MCF 10A (cell line): ENCODE measurements around the gene FBXW7. TPM values are rescaled to one million over a fixed set of nuclear protein-coding genes. Genes with fewer than 3 reads are reported as not detected.

Experiments used
- BruUV-seq: library from RNA; stranded (reverse); fragments of 400-500 nt; replicated peaks from 2 replicates; lab custom pipeline; 2021; lab: Mats Ljungman, UMichigan
- CTCF ChIA-PET: fragments of 300-600 bp; sonication (Branson Sonifier 250); formaldehyde crosslinking; extraction: SDS; loops from one replicate; lab custom pipeline; 2021; ENCODE audit warnings: antibody characterized with exemption, inconsistent platforms; lab: Yijun Ruan, JAX
- POLR2A ChIA-PET: fragments of 300-600, 350-650 bp; sonication (Branson Sonifier 250); formaldehyde crosslinking; extraction: SDS; loops from one replicate; lab custom pipeline; 2020; ENCODE audit warnings: antibody characterized with exemption, inconsistent platforms; lab: Yijun Ruan, JAX
- DNase-seq: peaks from one replicate; pipeline ENCODE4 v3.0.0-alpha.2; 2018; ENCODE audit not compliant: unreplicated experiment
- H3K27ac Mint-ChIP-seq: one replicate; pipeline ENCODE4 v1.8.0; 2022; ENCODE audit warnings: mild to moderate bottlenecking, low read depth, mixed read lengths; ENCODE audit not compliant: unreplicated experiment
- H3K27me3 Mint-ChIP-seq: one replicate; pipeline ENCODE4 v1.8.0; 2022; ENCODE audit warnings: mixed read lengths; ENCODE audit not compliant: insufficient read depth, unreplicated experiment
- H3K36me3 Mint-ChIP-seq: one replicate; pipeline ENCODE4 v1.8.0; 2022; ENCODE audit warnings: mild to moderate bottlenecking, moderate library complexity, mixed read lengths; ENCODE audit not compliant: insufficient read depth, unreplicated experiment
- H3K4me1 Mint-ChIP-seq: one replicate; pipeline ENCODE4 v1.8.0; 2022; ENCODE audit warnings: mixed read lengths; ENCODE audit not compliant: insufficient read depth, unreplicated experiment
- H3K4me3 Mint-ChIP-seq: one replicate; pipeline ENCODE4 v1.8.0; 2022; ENCODE audit warnings: mild to moderate bottlenecking, moderate library complexity, mixed read lengths; ENCODE audit not compliant: unreplicated experiment
- H3K9me3 Mint-ChIP-seq: one replicate; pipeline ENCODE4 v1.8.0; 2022; ENCODE audit warnings: mixed read lengths; ENCODE audit not compliant: unreplicated experiment
- intact Hi-C: fragments of 100-400 bp; cut with micrococcal nuclease; formaldehyde crosslinking; loops from 2 replicates; pipeline ENCODE4 v1.14.1; 2022
- total RNA-seq: library from RNA; stranded (reverse); gene quantifications from 2 replicates; pipeline ENCODE4 v1.2.3, GENCODE V29; 2022
- TF ChIP-seq, protein P1 (sequence below): fragments of 200-600 bp; IDR thresholded peaks from one replicate; pipeline ENCODE4 v1.8.0; 2022; ENCODE audit warnings: antibody characterized with exemption, mild to moderate bottlenecking; ENCODE audit not compliant: unreplicated experiment

FBXW7 gene
- total RNA-seq, 1 experiment from 2014 or later: 40.2 TPM

DNA sequence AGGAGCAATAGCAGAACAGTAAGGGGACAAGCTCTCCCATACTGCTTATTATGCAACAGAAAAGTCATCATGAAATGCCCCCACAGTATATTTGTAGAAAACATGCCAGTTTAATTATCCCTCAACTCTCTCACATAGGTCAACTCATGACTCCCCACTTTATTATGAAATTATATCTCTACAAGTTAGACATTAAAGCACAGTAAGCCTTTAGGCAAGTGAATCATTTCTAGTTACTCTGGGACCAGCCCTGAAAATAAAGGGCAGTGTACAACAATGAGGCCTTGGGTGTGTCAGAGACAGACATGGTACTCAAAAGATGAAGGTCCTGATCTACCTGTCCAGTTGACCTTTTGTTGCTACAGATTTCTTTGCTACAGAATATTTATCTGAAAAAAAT is 191.9 kb downstream of the FBXW7 start:
- ChIA-PET CTCF (interaction anchor here (0.6 kb wide), 2 partner anchors 65 to 66 kb away, joined by 3 to 4 read pairs; no protein-coding TSS in a partner anchor), POLR2A (interaction anchor here (2.5 kb wide), 1 partner anchor 9 kb away, joined by 9 read pairs; no protein-coding TSS in a partner anchor)
- TF ChIP-seq, protein P1, sequence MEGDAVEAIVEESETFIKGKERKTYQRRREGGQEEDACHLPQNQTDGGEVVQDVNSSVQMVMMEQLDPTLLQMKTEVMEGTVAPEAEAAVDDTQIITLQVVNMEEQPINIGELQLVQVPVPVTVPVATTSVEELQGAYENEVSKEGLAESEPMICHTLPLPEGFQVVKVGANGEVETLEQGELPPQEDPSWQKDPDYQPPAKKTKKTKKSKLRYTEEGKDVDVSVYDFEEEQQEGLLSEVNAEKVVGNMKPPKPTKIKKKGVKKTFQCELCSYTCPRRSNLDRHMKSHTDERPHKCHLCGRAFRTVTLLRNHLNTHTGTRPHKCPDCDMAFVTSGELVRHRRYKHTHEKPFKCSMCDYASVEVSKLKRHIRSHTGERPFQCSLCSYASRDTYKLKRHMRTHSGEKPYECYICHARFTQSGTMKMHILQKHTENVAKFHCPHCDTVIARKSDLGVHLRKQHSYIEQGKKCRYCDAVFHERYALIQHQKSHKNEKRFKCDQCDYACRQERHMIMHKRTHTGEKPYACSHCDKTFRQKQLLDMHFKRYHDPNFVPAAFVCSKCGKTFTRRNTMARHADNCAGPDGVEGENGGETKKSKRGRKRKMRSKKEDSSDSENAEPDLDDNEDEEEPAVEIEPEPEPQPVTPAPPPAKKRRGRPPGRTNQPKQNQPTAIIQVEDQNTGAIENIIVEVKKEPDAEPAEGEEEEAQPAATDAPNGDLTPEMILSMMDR: no peak
- Mint-ChIP-seq H3K4me1 (peaks cover 24% of the 10 kb centered on the region), H3K4me3 (no peak overlapping the region), H3K27me3 (no peaks in the 10 kb centered on the region), H3K9me3 (no peaks in the 10 kb centered on the region), H3K27ac (no peak overlapping the region), H3K36me3 (peaks cover 67% of the 10 kb centered on the region)
- DNase-seq: peak; percentile 27
- no TSS peak for BruUV-seq
- intact Hi-C loops: no loop called here

DNA sequence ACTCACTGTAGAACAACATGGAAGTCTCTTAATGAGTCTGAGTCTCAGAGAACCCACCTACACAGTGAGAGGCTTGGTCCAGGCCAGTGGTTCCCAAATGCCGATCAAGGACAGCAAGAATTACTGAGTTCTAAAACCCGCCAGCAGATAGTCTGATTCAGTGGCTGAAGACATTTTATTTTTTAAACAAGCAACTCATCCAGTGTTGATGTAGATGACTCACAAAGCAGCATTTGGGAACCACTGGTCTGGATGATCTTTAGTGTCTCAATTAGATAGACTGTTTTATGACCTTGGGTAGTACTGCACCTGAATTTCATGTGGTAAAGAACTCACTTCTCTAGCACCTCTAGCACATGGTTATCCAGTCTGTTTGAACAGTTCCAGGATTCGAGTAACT is 193.6 kb downstream of the FBXW7 start:
- H3K27ac Mint-ChIP-seq: no peak overlapping the region
- TF ChIP-seq, protein P1: no peak
- POLR2A ChIA-PET: interaction anchor here (2.5 kb wide), 1 partner anchor 11 kb away, joined by 9 read pairs; no protein-coding TSS in a partner anchor
- no peaks in the 10 kb centered on the region for H3K9me3 Mint-ChIP-seq
- H3K27me3 Mint-ChIP-seq: no peaks in the 10 kb centered on the region
- peaks cover 64% of the 10 kb centered on the region for H3K36me3 Mint-ChIP-seq
- no TSS peak for BruUV-seq
- H3K4me1 Mint-ChIP-seq: peaks cover 24% of the 10 kb centered on the region
- peak; percentile 25 for DNase-seq
- intact Hi-C loops: no loop called here
- H3K4me3 Mint-ChIP-seq: no peak overlapping the region
- CTCF ChIA-PET: no interaction called here

DNA sequence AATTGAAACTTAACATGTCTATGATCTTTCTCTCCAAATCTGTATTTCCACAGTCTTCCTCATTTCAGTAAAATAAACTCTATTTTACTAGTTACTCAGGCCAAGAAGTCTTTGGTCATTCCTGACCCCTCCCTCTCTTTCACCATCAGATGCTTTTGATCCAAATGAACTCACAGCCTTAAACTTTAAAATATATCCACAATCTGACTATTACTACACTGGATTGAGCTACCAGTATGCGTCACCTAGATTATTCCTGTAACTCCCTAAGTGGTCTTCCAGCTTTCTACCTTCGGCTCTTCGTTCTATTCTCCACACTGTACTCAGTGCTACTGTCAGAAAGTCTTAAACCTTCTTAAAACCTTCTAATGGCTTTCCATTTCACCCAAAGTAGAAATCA is 195.1 kb downstream of the FBXW7 start:
- TF ChIP-seq, protein P1: no peak

DNA sequence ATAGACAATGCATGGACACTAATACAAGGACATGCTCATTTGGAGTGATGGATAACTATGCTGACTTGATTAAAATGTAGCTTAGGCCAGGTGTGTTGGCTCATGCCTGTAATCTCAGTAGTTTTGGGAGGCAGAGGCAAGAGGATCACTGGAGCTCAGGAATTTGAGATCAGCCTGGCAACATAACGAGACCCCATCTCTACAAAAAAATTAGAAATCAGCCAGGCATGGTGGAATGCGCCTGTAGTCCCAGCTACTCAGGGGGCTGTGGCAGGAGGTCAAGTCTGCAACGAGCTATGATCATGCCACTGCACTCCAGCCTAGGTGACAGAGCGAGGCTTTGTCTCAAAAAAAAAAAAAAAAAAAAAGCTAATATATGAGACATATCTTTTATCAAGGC is 196.3 kb downstream of the FBXW7 start:
- Mint-ChIP-seq H3K27ac (no peak overlapping the region), H3K36me3 (peaks cover 60% of the 10 kb centered on the region), H3K27me3 (no peaks in the 10 kb centered on the region), H3K9me3 (no peaks in the 10 kb centered on the region), H3K4me1 (peaks cover 15% of the 10 kb centered on the region), H3K4me3 (no peak overlapping the region)
- intact Hi-C loops: no loop called here
- POLR2A ChIA-PET: interaction anchor here (1.2 to 2.0 kb wide), 2 partner anchors 9 to 12 kb away, joined by 5 to 8 read pairs; no protein-coding TSS in a partner anchor
- DNase-seq: no peak
- CTCF ChIA-PET: interaction anchor here (0.6 to 2.1 kb wide), 4 partner anchors 9 to 435 kb away, joined by 3 to 6 read pairs (median 4); no protein-coding TSS in a partner anchor
- no TSS peak for BruUV-seq
- TF ChIP-seq, protein P1: no peak

More for the DNA sequence above, 195.1 kb downstream of the FBXW7 start:
- peaks cover 53% of the 10 kb centered on the region for H3K36me3 Mint-ChIP-seq
- no peaks in the 10 kb centered on the region for H3K9me3 Mint-ChIP-seq
- intact Hi-C loops: no loop called here
- no TSS peak for BruUV-seq
- ChIA-PET CTCF (interaction anchor here (2.1 kb wide), 1 partner anchor 11 kb away, joined by 6 read pairs; no protein-coding TSS in a partner anchor), POLR2A (interaction anchor here (1.2 to 2.0 kb wide), 2 partner anchors 11 to 12 kb away, joined by 4 to 8 read pairs; no protein-coding TSS in a partner anchor)
- peaks cover 15% of the 10 kb centered on the region for H3K4me1 Mint-ChIP-seq
- no peak overlapping the region for H3K27ac Mint-ChIP-seq
- DNase-seq: no peak
- no peak overlapping the region for H3K4me3 Mint-ChIP-seq
- H3K27me3 Mint-ChIP-seq: no peaks in the 10 kb centered on the region
